HG03378 (cell line): ENCODE measurements around the gene XIRP2.

Experiments
- ATAC-seq: cut with Tn5 transposase; IDR thresholded peaks from one replicate; pipeline ENCODE4 v1.9.1; 2021; ENCODE audit warnings: mild to moderate bottlenecking, moderate library complexity; ENCODE audit not compliant: unreplicated experiment

Gene XIRP2

DNA sequence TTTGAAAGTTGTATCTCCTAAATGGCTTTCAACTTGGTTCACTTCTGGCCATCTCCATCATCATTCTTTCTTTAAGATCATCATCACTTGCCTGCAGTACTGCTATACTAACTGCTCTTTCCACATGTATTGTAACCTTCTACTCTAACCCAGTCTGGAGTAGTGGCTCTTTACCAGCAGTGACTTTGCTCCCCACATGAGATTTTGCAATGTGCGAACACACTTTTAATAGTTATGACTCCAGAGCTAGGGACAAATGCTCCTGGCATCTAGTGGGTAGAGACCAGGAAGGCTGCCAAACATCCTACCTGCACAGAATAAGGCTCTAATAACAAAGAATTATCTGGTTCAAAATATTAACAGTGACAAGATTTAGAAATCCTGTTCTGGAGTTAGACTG, 243.8 kb downstream of the XIRP2 start:
- no peak for ATAC-seq

DNA sequence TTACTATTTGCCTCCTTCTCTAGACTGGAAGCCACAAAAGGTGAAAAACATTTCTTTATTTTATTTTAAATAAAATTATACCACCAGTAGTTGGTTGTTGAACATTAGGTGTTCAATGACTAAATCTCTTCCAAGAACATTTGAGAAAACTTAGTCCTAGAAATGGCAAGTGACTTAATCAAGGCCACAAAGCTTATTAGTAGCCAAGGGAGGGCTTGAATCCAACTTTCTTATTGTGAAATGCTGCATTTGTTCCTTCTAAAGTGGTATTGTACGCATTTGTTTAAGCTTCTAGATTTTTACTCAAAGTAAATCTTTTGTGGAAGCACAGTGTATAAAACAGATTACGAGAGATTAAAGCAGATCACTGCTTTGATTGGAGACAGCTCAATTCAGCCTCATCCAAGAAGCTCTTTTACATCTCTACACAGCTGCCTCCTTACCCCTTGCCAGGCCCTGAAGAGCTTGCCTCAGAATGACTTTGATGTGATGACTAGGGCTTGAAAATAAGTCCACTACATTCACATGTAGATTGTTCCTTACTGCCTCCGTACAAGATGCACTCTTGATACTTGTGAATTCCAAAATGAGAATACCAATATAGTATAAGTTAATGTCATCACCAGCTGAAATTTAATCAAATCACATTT, 244.8 kb downstream of the XIRP2 start:
- no peak for ATAC-seq

DNA sequence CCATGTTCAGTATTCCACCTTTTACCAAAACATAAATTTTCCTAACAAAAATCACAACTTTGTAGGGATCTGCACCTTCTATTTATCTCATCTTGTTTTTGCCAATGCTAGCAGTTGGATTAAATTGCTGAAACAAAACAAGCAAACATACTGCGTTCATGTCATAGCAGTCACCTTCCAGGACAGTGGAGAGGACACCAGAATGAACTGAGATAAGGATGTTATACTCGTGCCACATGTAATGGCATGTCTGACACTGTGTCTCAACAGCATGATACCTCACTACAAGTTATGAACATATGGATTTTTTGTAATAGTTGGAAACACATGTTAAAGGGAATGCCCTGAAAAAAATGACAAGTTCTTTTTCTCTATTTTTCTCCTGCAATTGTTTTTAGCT, 245.3 kb downstream of the XIRP2 start:
- no peak for ATAC-seq

DNA sequence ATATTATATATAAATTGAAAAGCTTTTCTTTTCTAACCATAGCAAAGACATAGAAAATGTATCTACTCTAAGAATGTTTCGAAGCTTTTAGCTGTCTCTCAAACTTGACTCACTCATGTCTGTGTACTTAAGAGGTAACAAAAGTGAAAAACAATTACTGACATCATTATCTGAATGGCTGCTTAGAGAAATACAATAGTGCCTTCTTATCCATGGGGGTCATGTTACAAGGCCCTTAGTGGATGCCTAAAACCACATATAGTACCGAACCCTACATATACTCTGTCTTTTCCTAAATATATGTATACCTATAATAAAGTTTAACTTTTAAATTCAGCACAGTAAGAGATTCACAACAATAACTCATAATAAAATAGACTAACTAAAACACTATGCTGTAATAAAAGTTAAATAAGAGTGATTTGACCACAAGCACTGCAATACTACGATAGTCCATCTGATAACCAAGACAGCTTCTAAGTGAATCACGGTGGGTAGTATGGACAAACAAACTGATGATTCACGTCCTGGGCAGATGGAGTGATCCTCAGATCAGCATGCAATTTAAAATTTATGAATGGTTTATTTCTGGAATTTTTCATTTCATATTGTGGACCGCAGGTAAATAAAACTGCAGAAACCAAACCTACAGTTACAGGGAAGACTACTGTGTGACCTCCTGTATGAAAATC, 246.2 kb downstream of the XIRP2 start:
- ATAC-seq, result no peak

DNA sequence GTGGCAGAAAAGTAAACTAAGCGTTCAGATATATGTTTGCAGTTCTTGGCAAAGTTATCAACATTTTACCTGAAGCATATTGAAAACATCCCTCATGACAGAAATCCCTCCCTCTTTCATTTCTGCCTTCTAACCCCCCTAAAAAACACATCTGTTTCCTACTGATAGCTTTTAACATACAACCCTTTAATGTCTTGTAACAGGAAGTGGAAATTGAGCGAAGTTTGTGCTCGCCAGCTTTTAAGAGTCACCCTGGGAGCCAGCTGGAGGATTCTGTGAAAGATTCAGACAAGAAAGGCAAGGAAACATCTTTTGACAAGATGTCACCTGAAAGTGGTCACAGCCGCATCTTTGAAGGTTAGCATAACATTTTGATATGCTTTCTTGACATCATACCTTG, 247.4 kb downstream of the XIRP2 start:
- no peak for ATAC-seq

DNA sequence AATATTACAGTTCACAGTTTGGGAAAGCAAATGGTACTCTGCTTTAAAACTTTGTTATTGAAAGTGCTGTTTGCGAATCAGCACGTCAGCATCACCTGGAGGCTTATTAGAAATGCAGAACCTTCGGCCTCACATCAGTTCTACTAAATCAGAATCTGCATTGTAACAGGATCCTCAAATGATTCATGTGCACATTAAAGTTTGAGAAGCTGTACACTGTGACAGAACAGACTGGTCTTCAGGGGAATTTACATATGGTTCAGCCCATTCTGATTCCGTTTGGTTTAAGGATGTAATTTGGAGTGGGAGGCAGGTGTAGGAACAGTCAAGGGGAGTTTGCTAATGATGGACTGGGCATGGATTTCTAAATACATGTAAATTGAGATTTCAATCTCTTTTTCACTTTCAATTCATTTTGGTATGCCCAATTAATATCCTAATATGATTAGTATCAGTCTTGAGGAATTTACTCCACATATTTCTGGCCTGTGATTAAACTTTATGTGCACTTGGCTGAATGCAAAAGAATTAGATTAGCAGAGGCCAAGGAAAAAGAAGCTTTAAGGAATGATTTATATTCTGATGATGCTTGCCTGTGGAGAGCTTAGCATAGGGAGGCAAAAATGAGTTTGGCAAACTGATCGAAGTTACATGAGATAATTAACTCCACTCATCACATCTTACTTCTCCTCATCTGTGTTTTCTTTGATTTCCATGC, 248.8 kb downstream of the XIRP2 start:
- ATAC-seq, result no peak

DNA sequence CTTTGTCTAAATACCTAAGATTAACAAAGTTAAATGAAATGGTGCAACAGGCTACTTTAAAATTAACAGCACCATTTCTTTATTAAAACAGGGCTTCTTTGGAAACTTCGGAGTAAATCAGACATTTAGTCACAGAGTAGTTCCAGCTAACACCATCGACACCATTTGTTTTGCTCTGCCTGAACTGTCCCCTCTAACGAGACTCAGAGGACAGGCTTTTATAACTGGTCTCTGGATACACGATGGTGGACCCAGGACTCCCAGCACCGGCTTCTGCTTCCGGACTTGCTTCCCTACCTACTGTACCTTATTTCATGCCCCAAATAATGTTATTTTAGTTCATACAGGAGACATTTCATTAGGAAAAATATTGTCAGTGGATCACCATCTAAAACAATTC, 252.1 kb downstream of the XIRP2 start:
- no peak for ATAC-seq

DNA sequence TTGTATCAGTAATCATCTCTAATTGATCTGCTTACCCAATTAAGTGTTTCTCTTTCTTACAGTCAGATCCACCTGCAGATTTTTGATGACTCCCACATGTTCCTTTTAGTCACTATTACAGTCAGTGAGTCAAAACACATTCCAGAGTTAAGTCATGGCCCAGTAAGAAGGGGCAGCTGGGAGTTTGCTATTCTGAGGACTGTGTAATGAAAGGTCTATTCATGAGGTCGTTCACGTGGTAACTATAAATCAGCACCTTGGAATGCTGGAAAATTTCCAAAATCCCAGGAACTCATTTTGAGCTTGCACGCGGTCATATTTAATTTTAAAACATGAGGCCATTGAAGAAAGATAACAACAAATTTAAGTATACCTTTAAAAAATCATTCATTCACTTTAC, 252.5 kb downstream of the XIRP2 start:
- ATAC-seq, result no peak

DNA sequence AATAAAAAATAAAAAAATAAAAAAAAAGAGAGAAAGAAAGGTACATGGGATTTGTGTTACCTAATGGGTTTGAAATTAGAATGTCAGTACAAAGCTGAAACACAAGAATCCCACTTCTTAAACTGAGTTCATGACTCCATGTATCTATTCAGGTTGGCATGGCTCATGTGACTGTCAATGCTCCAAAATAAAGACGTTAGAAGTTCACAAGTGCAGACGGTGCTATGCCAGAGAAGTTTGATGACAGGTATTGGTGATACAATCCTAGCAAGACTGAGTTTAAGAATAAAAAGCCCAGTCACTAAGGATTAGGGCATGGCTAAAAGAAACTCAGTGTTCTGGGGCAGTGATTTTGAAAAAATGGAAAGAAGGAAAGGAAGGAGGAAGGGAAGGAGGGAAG, 254.3 kb downstream of the XIRP2 start:
- no peak for ATAC-seq

DNA sequence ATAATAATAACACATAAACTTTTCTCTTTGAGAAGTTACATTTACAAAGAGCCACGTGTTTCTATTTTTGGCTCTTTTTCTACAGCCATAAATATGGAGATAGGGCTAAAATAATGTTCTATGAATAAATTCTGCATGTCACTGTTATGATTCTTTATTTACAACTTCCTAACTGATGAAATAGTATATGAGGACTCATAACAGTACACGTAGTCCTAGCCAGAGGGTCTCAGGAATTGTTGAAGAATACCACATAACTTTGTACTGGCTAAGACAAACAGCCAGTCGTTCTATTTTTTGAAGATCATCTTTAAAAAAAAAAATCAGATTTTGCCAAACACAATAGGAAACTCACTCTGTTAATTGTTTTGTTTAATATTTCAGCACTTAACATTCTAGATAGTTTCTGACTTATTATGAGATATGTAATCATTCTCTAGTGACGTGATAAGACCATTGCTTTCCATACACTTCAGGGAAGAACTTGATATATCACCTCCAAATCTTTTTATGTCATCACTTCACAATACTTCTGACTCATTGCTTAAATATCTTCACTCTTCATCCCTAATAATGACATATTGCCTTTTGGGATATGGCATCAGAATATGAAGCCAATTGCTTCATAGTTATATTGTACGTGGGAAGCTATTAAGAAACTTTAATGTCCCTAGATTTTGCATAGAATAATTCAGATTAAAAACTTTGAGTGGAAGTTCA, 256.1 kb downstream of the XIRP2 start:
- ATAC-seq, result no peak

DNA sequence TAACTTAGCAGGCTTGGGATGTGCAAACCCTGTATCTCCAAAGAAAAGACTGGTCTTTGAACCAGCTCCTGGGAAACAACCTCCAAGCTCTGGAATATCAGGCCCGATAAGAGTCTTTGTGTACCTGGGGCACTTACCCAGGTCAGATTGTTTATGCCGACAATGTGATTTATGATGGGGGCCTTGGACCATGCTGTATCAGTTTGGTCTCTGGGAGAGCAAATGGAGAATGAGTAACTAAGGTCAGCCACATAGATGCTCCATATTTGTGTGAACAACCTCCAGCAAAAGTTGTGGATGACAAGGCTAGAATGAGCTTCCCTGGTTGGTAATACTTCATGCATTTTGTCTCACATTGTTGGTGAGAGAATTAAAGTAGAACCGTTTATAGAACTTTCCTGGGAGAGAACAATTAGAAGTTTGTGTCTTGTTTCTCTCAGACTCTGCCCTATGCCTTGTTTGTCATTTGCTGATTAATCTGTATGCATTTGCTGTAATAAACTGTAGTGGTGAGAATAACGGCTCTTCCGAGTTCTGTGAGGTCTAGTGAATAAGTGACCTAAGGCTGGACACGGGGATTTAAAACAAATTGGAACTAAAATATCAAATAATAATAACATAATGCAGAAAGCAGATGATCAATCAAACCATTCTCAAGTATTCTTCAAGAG, 259.1 kb downstream of the XIRP2 start:
- no peak for ATAC-seq

DNA sequence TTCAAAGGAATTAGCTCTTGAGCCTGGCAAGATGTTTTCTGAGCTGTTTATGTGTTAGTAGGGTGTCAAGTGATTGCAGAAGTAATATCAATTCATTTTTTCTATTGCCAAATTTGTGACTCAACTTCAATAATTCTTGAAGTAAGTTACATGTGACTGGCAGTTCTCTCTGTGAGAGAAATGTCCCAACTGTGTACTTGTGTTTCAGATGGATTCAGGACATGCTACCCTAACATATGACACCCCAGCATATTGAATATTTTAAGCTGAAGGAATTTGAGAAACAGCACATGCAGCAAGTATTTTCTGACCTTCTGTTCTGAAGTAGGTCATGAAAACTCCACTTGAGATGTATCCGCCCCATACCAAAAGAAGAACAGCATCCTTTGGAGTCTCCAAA, 263.6 kb downstream of the XIRP2 start:
- no peak for ATAC-seq

DNA sequence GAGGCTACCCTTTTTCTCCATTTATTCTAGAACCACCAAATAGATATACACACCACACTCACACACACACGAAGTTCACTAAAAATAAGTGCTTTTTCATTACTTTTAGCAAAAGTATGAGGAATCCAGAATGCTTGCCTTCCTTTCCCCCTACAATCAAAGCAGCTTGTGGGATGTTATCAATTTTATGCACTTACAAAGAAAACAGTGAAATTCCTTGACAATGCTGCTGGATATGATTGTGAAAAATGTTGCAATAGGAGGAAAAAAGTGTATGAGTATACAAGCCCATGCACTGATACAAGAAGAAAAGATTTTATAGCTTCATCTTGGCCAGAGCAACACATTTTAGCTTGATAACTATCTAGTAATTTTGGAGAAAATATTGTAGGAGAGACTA, 269.2 kb downstream of the XIRP2 start:
- no peak for ATAC-seq

DNA sequence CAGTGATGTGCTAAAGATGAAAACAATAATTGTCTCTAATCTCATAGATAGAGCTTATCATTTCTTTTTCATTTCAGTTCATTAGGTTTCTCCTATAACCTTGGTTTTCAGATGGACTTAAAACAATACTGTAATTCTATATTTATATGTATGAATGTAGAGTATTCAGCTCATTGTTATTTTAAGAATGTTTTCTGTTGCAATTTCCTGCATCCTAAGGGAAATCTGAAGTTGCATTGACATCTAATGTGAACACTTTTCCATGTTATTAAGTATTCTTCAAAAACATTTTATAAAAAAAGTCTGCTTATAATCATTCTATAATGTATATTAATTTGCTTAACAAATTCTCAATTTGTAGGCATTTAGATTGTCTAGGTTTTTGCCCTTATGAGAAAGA, 288.9 kb downstream of the XIRP2 start:
- no peak for ATAC-seq

DNA sequence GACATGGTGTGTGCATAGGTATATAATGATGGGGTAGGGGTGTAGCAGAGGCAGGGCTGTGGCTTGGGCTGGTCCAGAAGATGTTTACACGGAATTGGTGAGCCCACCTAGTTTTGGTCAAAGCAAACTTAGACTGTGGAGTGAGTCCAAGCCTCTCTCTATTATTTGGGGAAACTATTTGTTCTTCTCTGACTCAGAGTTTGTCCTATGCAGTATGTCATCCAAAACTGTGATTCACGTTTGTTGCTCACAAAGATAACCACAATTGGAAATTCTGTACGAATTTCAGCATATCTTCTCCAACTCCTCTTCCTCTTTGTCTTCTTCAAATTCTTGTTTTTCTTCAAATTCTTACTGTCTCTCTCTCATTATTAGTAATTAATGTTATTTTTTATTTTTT, 292.9 kb downstream of the XIRP2 start:
- no peak for ATAC-seq

DNA sequence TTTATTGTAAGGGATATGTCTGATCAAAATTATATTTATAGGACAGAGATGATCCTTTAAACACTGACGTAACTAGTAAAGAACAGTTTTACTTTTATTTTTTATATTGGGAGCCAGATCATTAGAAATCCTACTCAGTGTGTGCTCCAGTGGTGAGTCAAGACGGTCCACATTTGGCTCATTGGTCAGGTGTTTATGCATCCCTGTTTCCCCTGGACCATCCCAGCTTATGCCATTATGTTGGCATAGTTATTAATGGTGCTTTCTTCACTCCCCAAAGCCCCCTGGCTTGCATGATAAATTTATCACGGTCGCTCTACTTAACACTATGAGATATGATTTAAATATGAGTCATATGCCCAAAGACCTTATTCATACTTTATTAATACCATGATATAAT, 293.4 kb downstream of the XIRP2 start:
- ATAC-seq, result no peak

DNA sequence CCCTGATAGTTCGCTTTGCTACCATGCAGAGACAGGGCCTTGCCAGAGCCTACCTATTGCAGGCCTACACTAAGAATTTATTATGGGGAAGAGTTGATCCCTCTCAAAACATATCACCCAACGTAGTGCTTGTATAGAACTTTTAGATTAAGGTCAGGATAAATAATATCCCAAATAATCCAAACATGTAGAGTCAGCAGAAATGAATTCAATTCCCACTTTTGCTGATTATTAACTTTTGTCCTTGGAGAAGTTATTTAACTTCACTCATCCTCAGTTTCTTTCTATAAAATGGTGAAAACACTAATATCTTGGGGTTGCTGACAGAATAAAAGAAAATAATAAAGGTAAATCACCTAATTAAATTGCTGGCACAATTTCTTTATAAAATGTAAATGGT, 294.1 kb downstream of the XIRP2 start:
- ATAC-seq, result no peak

DNA sequence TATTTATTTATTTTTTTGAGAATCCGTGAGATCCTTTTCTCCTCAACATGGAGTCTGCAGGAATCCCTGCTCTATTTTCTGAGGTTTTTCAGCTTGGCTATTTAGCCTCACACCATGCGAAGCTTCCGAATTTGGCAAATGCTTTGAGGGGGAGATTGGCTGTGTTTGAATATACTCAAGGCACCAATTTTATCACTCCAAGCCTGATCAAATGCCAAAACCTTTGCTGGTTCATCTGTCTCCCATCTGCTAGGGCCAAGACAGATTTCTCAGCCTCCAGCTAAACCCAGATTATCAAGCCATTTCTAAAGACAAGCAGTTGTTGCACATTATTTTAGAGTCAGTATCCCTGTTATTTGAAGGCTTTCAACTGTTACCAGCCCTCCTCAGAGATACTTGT, 295.7 kb downstream of the XIRP2 start:
- ATAC-seq, result no peak

DNA sequence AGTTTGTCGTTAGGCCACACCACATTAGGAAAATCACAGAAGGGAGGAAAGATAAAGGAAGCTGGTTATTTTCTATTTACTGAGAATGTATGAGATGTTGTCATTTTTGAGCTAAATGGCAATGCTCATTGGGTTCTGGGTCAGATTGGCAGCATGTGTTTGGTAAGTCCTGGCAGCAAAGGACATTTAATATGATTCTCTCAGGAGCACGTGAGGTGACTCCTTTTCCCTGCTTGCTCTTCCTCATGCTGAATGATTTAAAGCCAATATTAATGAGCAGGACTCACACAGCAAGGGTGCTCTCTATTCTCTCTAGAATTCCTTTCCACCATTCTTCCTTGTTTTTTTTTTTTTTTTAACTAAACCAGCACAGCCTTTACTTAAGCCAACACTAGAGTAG, 298.2 kb downstream of the XIRP2 start:
- ATAC-seq, result no peak

DNA sequence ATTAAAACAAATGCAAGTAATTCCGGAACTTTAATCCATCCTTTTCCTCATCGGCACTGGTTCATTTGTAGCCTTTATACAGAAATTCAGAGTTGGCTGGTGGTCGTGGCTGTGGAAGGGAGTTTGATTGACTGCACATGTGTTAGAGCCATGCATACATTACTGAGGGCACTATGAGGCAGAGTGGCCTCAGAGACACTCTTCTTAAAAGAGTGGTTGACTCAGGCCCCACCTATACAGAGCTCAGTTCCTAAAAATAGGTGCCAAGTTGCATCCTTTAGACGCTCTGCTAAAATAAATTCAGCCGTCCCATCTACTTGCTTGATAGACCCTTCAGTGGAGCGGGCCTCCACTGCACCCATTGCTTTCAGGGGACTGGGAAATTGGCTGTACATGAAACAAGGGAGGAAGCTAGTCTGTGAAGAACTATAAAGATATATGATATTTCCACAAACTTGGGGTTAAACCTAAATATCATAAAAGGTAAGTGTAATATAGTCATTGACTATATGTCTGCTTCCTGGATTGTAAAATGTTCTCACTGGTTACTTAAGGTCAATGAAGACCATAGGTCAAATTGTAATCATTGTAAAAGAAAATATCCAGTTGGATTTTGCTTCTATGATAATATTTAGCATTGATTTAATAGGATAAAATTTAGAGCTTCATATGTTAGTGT, 298.9 kb downstream of the XIRP2 start:
- ATAC-seq, result no peak
